SK-N-MC (cell line): ENCODE measurements around the gene UTP25.

Experiments
- DNase-seq: peaks from one replicate; pipeline ENCODE4 v3.0.0-alpha.2; 2011; ENCODE audit warnings: low read depth, low spot score
- H3K27ac ChIP-seq: fragments of 200-600 bp; sonication (generic); 2 replicates; pipeline ENCODE4 v1.5.1; 2016; ENCODE audit warnings: mixed run types
- H3K36me3 ChIP-seq: fragments of 200-600 bp; sonication (generic); 2 replicates; pipeline ENCODE4 v1.6.1; 2017; ENCODE audit warnings: antibody characterized with exemption, low read length, mixed read lengths; ENCODE audit not compliant: insufficient read depth
- H3K4me3 ChIP-seq: fragments of 200-600 bp; sonication (generic); 2 replicates; pipeline ENCODE4 v1.5.1; 2016
- H3K9ac ChIP-seq: fragments of 200-600 bp; sonication (generic); 2 replicates; pipeline ENCODE4 v1.8.0; 2017; ENCODE audit warnings: mixed run types, mixed read lengths; ENCODE audit not compliant: insufficient read length
- H3K9me3 ChIP-seq: fragments of 200-600 bp; sonication (generic); 2 replicates; pipeline ENCODE4 v1.6.1; 2017; ENCODE audit warnings: low read depth, mild to moderate bottlenecking, antibody characterized with exemption, low read length, moderate library complexity, mixed read lengths
- EZH2 ChIP-seq: fragments of 200-600 bp; sonication (generic); IDR thresholded peaks from one replicate; pipeline ENCODE4 v1.6.1; 2017; ENCODE audit warnings: antibody characterized with exemption
- FOXP2 ChIP-seq: optimal IDR thresholded peaks from 2 replicates; pipeline ENCODE3; 2011; ENCODE audit warnings: mild to moderate bottlenecking, moderate library complexity; ENCODE audit not compliant: insufficient read depth; ENCODE audit errors: extremely low read length, control extremely low read depth
- POLR2AphosphoS5 ChIP-seq: IDR thresholded peaks from 2 replicates; pipeline ENCODE4 v1.6.1; 2012; ENCODE audit warnings: mild to moderate bottlenecking, low read depth, low read length, borderline replicate concordance

The UTP25 gene

GRCh38 chr1:209870151-209870831 lies 42.5 kb downstream of the UTP25 start:
- DNase-seq: no peak
- TF ChIP-seq EZH2 (no peak), POLR2AphosphoS5 (no peak), FOXP2 (no peak)

GRCh38 chr1:209871006-209871405 lies 43.2 kb downstream of the UTP25 start:
- no peak overlapping the region for H3K9ac ChIP-seq
- TF ChIP-seq EZH2 (no peak), POLR2AphosphoS5 (no peak), FOXP2 (no peak)
- H3K27ac ChIP-seq: no peak overlapping the region
- H3K36me3 ChIP-seq: no peaks in the 10 kb centered on the region
- H3K9me3 ChIP-seq: no peaks in the 10 kb centered on the region
- DNase-seq: no peak
- no peak overlapping the region for H3K4me3 ChIP-seq

More at GRCh38 chr1:209870151-209870831, 42.5 kb downstream of the UTP25 start:
- no peak overlapping the region for H3K9ac ChIP-seq
- H3K27ac ChIP-seq: no peak overlapping the region
- no peaks in the 10 kb centered on the region for H3K36me3 ChIP-seq
- no peaks in the 10 kb centered on the region for H3K9me3 ChIP-seq
- no peak overlapping the region for H3K4me3 ChIP-seq

- H3K9me3 ChIP-seq: no peaks in the 10 kb centered on the region
- H3K36me3 ChIP-seq: no peaks in the 10 kb centered on the region
- no peak for TF ChIP-seq FOXP2
- no peak for TF ChIP-seq EZH2
- no peak for TF ChIP-seq POLR2AphosphoS5
- H3K27ac ChIP-seq: no peak overlapping the region
- no peak for DNase-seq
- no peak overlapping the region for H3K9ac ChIP-seq
- H3K4me3 ChIP-seq: no peak overlapping the region
These were observed 43.7 kb downstream of the UTP25 start for GRCh38 chr1:209871430-209871829.

GRCh38 chr1:209873067-209873799 lies 45.5 kb downstream of the UTP25 start:
- Histone ChIP-seq H3K36me3 (no peaks in the 10 kb centered on the region), H3K9ac (no peak overlapping the region), H3K9me3 (no peaks in the 10 kb centered on the region), H3K4me3 (no peak overlapping the region), H3K27ac (no peak overlapping the region)
- TF ChIP-seq POLR2AphosphoS5 (no peak), FOXP2 (no peak), EZH2 (no peak)
- no peak for DNase-seq

- H3K9ac ChIP-seq: no peak overlapping the region
- no peak overlapping the region for H3K4me3 ChIP-seq
- DNase-seq: no peak
- TF ChIP-seq EZH2 (no peak), POLR2AphosphoS5 (no peak), FOXP2 (no peak)
- H3K9me3 ChIP-seq: no peaks in the 10 kb centered on the region
- H3K36me3 ChIP-seq: no peaks in the 10 kb centered on the region
- no peak overlapping the region for H3K27ac ChIP-seq
These were observed 47.7 kb downstream of the UTP25 start for GRCh38 chr1:209875515-209875914.

GRCh38 chr1:209876078-209876800 lies 48.5 kb downstream of the UTP25 start:
- H3K36me3 ChIP-seq: no peaks in the 10 kb centered on the region
- H3K9ac ChIP-seq: no peak overlapping the region
- no peaks in the 10 kb centered on the region for H3K9me3 ChIP-seq
- TF ChIP-seq FOXP2 (no peak), EZH2 (no peak), POLR2AphosphoS5 (no peak)
- H3K27ac ChIP-seq: no peak overlapping the region
- no peak for DNase-seq
- no peak overlapping the region for H3K4me3 ChIP-seq

- no peaks in the 10 kb centered on the region for H3K36me3 ChIP-seq
- H3K9me3 ChIP-seq: no peaks in the 10 kb centered on the region
- no peak overlapping the region for H3K4me3 ChIP-seq
- TF ChIP-seq EZH2: no peak
- TF ChIP-seq POLR2AphosphoS5: no peak
- TF ChIP-seq FOXP2: no peak
- no peak overlapping the region for H3K9ac ChIP-seq
- no peak for DNase-seq
- no peak overlapping the region for H3K27ac ChIP-seq
These were observed 49.5 kb downstream of the UTP25 start for GRCh38 chr1:209877087-209877764.

GRCh38 chr1:209878964-209879363 lies 51.2 kb downstream of the UTP25 start:
- no peak for TF ChIP-seq EZH2
- no peak for TF ChIP-seq POLR2AphosphoS5
- TF ChIP-seq FOXP2: no peak
- H3K4me3 ChIP-seq: no peak overlapping the region
- no peaks in the 10 kb centered on the region for H3K9me3 ChIP-seq
- no peak overlapping the region for H3K9ac ChIP-seq
- no peak overlapping the region for H3K27ac ChIP-seq
- no peak for DNase-seq
- H3K36me3 ChIP-seq: no peaks in the 10 kb centered on the region
